Measurements from ENCODE around the gene SOD1. TPM values are rescaled to one million over a fixed set of nuclear protein-coding genes. Genes with fewer than 3 reads are reported as not detected.
A peak's percentile ranks its signal among the peaks of the same experiment; 100 is the strongest.

The SOD1 gene
- total RNA-seq, 1 experiment from 2014 or later, result 288 TPM

DNA sequence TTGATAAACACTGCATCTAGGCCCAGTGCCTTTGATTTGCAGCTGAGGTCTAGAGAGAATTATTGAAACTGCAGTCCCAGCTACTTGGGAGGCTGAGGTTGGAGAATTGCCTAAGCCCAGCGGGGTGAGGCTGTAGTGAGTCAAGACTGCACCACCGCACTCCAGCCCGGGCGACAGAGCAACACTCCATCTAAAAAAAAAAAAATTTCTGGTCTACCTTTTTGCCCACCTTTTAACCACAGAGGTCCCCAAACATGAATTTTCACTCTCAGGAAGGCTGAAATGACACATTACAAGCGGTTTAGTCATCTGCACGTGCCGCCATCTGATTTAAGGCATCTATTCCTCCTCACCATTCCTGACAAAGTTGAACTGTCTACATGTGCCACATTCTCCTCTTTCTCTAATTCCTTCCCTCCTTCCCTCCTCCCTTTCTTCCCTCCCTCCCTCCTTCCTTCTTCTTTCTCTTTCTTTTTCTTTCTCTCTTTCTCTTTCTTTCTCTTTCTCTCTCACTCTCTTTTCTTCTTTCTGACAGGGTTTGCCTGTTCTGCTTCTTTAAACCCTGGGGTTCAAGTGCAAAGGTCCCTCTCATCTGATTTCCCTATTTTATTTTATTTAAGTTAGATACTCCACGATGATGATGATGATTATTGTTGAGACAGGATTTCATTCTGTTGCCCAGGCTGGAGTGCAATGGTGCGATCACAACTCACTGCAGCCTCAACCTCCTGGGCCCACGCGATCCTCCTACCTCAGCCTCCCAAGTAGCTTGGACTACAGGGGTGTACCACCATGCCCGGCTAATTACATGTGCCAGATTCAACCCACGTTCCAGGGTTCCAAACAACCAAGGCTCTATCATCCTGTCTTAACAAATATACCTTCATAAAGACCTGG lies 3.0 kb upstream of the SOD1 start:
- Histone ChIP-seq H3F3A (ENCODE audit: insufficient read depth, low read depth) (peaks cover 10% of the 10 kb centered on the region), H3K4me3 (no peak overlapping the region), H3K9me2 (ENCODE audit: insufficient read depth) (no peaks in the 10 kb centered on the region), H2AFZ (no peak overlapping the region), H3K79me2 (ENCODE audit: low read depth) (peaks cover 14% of the 10 kb centered on the region), H3K27ac (no peak overlapping the region), H3K36me3 (ENCODE audit: low read depth) (no peaks in the 10 kb centered on the region), H4K20me1 (ENCODE audit: insufficient read depth) (peaks cover 8% of the 10 kb centered on the region; the same call in 1 of the 2 replicates), H3K4me1 (replicated peaks; ENCODE audit: insufficient read depth) (peaks cover 22% of the 10 kb centered on the region), H3K4me2 (peak overlapping the region; percentile 36), H3K27me3 (ENCODE audit: insufficient read depth, low read depth) (no peaks in the 10 kb centered on the region), H3K9me3 (ENCODE audit: insufficient read depth, low read depth) (no peaks in the 10 kb centered on the region)
- ChIA-PET POLR2A (ENCODE audit: unreplicated experiment) (no interaction called here), CTCF (no interaction called here)
- BruUV-seq (replicated peaks), result no TSS peak
- intact Hi-C loops (cut with micrococcal nuclease; ENCODE audit: unreplicated experiment), result loop anchor here (5.0 kb wide), 1 partner anchor 76 kb away; the partner anchor contains the start of gene SCAF4
- TF ChIP-seq EZH2 (IDR thresholded peaks at IDR 0.05; ENCODE audit: low read depth), result no peak
- DNase-seq, result peak; percentile 44 to 56

DNA sequence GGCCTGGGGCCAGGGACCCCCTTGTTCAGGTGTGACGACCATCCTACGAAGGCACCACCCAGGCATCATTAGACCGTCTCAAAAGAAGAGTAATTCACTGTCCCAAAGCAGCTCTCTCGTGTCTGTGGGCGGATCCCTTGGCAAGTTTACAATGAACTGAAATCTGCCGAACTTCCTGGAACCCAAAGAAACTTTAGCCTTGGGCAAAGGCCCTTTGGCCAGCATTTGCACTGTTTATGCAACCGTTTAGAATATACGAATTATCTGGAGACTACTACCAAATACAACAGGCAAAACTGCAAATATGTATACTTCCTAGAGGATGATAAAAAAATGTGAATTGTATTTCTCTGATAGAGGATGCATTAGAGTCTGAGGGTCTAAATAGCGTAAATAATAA lies 1.4 kb upstream of the SOD1 start:
- Histone ChIP-seq H3K27ac (no peak overlapping the region), H3K4me3 (no peak overlapping the region), H3K27me3 (ENCODE audit: insufficient read depth, low read depth) (no peaks in the 10 kb centered on the region), H2AFZ (no peak overlapping the region), H3K9me2 (ENCODE audit: insufficient read depth) (no peaks in the 10 kb centered on the region), H3F3A (ENCODE audit: insufficient read depth, low read depth) (peaks cover 10% of the 10 kb centered on the region), H3K4me2 (0 out of 2 replicates have a peak overlapping the region, but pooled peaks have one; percentile 78), H3K79me2 (ENCODE audit: low read depth) (peaks cover 30% of the 10 kb centered on the region), H3K4me1 (replicated peaks; ENCODE audit: insufficient read depth) (peaks cover 31% of the 10 kb centered on the region), H3K36me3 (ENCODE audit: low read depth) (peaks cover 7% of the 10 kb centered on the region; the same call in 1 of the 2 replicates), H3K9me3 (ENCODE audit: insufficient read depth, low read depth) (no peaks in the 10 kb centered on the region), H4K20me1 (ENCODE audit: insufficient read depth) (peaks cover 9% of the 10 kb centered on the region)
- ChIA-PET CTCF (no interaction called here), POLR2A (ENCODE audit: unreplicated experiment) (no interaction called here)
- no peak for TF ChIP-seq EZH2 (IDR thresholded peaks at IDR 0.05; ENCODE audit: low read depth)
- intact Hi-C loops (cut with micrococcal nuclease; ENCODE audit: unreplicated experiment), result loop anchor here (5.0 kb wide), 1 partner anchor 74 kb away; the partner anchor contains the start of gene SCAF4
- DNase-seq, result no peak
- BruUV-seq (replicated peaks), result no TSS peak

DNA sequence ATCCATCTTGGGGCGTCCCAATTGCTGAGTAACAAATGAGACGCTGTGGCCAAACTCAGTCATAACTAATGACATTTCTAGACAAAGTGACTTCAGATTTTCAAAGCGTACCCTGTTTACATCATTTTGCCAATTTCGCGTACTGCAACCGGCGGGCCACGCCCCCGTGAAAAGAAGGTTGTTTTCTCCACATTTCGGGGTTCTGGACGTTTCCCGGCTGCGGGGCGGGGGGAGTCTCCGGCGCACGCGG lies 282 bp upstream of the SOD1 start:
- intact Hi-C loops (cut with micrococcal nuclease; ENCODE audit: unreplicated experiment), result loop anchor here (5.0 kb wide), 1 partner anchor 73 kb away; the partner anchor contains the start of gene SCAF4
- Histone ChIP-seq H3K4me1 (replicated peaks; ENCODE audit: insufficient read depth) (peaks cover 31% of the 10 kb centered on the region), H2AFZ (peak overlapping the region; percentile 87), H4K20me1 (ENCODE audit: insufficient read depth) (peaks cover 9% of the 10 kb centered on the region), H3K4me3 (peak overlapping the region; percentile 82), H3F3A (ENCODE audit: insufficient read depth, low read depth) (peaks cover 10% of the 10 kb centered on the region), H3K4me2 (peak overlapping the region; percentile 78), H3K27ac (no peak overlapping the region; the same call in 1 of the 2 replicates), H3K9me3 (ENCODE audit: insufficient read depth, low read depth) (no peaks in the 10 kb centered on the region), H3K27me3 (ENCODE audit: insufficient read depth, low read depth) (no peaks in the 10 kb centered on the region), H3K36me3 (ENCODE audit: low read depth) (peaks cover 7% of the 10 kb centered on the region; the same call in 1 of the 2 replicates), H3K9me2 (ENCODE audit: insufficient read depth) (no peaks in the 10 kb centered on the region), H3K79me2 (ENCODE audit: low read depth) (peaks cover 42% of the 10 kb centered on the region)
- no TSS peak for BruUV-seq (replicated peaks)
- CTCF ChIA-PET, result no interaction called here
- TF ChIP-seq, protein P1, sequence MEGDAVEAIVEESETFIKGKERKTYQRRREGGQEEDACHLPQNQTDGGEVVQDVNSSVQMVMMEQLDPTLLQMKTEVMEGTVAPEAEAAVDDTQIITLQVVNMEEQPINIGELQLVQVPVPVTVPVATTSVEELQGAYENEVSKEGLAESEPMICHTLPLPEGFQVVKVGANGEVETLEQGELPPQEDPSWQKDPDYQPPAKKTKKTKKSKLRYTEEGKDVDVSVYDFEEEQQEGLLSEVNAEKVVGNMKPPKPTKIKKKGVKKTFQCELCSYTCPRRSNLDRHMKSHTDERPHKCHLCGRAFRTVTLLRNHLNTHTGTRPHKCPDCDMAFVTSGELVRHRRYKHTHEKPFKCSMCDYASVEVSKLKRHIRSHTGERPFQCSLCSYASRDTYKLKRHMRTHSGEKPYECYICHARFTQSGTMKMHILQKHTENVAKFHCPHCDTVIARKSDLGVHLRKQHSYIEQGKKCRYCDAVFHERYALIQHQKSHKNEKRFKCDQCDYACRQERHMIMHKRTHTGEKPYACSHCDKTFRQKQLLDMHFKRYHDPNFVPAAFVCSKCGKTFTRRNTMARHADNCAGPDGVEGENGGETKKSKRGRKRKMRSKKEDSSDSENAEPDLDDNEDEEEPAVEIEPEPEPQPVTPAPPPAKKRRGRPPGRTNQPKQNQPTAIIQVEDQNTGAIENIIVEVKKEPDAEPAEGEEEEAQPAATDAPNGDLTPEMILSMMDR (conservative IDR thresholded peaks at IDR 0.05), result 0 out of 2 replicates have a peak, but pooled peaks have one; percentile 15
- TF ChIP-seq EZH2 (IDR thresholded peaks at IDR 0.05; ENCODE audit: low read depth), result no peak
- POLR2A ChIA-PET (ENCODE audit: unreplicated experiment), result no interaction called here
- DNase-seq, result no peak

DNA sequence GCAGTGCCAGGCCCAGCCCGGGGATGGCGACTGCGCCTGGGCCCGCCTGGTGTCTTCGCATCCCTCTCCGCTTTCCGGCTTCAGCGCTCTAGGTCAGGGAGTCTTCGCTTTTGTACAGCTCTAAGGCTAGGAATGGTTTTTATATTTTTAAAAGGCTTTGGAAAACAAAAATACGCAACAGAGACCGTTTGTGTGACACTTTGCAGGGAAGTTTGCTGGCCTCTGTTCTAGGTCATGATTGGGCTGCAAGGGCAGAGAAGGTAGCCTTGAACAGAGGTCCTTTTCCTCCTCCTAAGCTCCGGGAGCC lies 719 bp downstream of the SOD1 start:
- Histone ChIP-seq H3K79me2 (ENCODE audit: low read depth) (peaks cover 44% of the 10 kb centered on the region), H3K4me2 (peak overlapping the region; percentile 74), H3K36me3 (ENCODE audit: low read depth) (peaks cover 7% of the 10 kb centered on the region; the same call in 1 of the 2 replicates), H3F3A (ENCODE audit: insufficient read depth, low read depth) (peaks cover 10% of the 10 kb centered on the region), H3K27me3 (ENCODE audit: insufficient read depth, low read depth) (no peaks in the 10 kb centered on the region), H3K4me3 (peak overlapping the region; percentile 82), H3K27ac (peak overlapping the region; percentile 14; the same call in 1 of the 2 replicates), H3K9me2 (ENCODE audit: insufficient read depth) (no peaks in the 10 kb centered on the region), H4K20me1 (ENCODE audit: insufficient read depth) (peaks cover 9% of the 10 kb centered on the region), H3K4me1 (replicated peaks; ENCODE audit: insufficient read depth) (peaks cover 31% of the 10 kb centered on the region), H2AFZ (peak overlapping the region; percentile 64; the same call in 1 of the 2 replicates), H3K9me3 (ENCODE audit: insufficient read depth, low read depth) (no peaks in the 10 kb centered on the region)
- BruUV-seq (replicated peaks), result no TSS peak
- ChIA-PET CTCF (no interaction called here), POLR2A (ENCODE audit: unreplicated experiment) (interaction anchor here (0.6 kb wide), 1 partner anchor 1664 kb away, joined by 3 read pairs; no protein-coding TSS in a partner anchor)
- intact Hi-C loops (cut with micrococcal nuclease; ENCODE audit: unreplicated experiment), result no loop called here
- TF ChIP-seq EZH2 (IDR thresholded peaks at IDR 0.05; ENCODE audit: low read depth), result no peak
- TF ChIP-seq, protein P1 (conservative IDR thresholded peaks at IDR 0.05), result no peak
- DNase-seq, result no peak
